Hematopoietic multipotent progenitor cell treated with erythropoietin and hydrocortisone succinate and interleukin-3 and kit ligand, for 8 days (in vitro differentiated cells): ENCODE data around the gene PEX6.
A peak's percentile ranks its signal among the peaks of the same experiment; 100 is the strongest.

Experiments
- DNase-seq: peaks from one replicate; pipeline ENCODE4 v3.0.0-alpha.2; 2015

Gene PEX6

DNA sequence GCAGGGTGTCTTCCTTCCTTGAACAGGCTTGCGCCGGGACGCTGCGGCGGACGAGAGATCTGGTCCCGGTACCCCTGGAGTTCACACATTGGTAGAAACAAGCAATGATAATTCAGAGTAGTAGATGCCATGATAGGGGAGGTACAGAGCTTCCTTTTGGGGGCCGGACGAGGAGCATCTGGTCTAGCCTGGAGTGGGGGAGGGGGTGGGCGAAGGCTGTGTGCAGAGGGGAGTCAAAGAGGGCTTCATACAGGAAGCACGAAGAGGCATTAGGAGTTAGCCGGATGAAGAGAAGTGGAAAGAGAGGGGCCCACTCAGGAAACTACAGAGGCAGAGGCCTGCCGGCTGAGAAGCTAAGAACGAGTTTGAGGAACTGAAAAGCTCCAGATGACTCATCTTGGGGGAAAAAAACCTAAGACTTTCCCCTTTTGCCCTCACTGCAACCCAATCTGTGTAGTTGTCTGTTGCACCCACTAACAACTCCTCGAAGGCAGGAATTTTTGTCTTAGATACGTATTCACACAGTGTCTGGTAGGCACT lies 49.1 kb downstream of the PEX6 start:
- DNase-seq, result no peak

DNA sequence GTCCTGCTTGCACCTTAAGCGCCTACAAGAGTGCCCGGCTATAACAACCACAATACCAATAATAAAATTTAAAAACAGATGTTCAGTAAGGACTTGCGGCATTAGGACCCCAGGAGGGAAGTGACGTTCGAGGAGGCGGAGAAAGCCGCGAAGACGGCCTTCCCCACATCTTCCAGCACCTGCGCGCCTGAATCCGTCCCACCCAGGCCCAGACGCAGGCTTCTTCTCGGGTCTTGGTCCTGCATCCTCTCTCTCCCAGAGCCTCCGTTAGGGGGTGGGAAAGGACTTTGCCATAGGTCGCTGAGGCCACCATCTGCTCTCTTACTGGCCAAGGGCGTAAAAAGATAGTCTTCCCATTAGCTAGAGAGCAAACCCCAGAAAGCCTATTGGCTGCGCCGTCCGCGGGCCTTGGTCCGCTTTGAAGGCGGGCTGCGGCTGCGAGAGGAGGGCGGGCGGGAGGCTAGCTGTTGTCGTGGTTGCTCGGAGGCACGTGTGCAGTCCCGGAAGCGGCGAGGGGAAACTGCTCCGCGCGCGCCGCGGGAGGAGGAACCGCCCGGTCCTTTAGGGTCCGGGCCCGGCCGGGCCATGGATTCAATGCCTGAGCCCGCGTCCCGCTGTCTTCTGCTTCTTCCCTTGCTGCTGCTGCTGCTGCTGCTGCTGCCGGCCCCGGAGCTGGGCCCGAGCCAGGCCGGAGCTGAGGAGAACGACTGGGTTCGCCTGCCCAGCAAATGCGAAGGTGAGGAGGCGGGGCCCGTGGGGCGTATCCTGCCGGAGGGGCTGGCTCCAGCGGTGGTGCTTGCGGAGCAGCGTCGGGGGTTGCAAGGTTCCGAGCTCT lies 49.8 kb downstream of the PEX6 start, which contains the start of gene CNPY3:
TSS of gene CNPY3 (plus strand) at position 495 of the 835 bp plus-strand sequence. CDS start at position 586, 91 bp downstream.
- DNase-seq, result peak; percentile 99

DNA sequence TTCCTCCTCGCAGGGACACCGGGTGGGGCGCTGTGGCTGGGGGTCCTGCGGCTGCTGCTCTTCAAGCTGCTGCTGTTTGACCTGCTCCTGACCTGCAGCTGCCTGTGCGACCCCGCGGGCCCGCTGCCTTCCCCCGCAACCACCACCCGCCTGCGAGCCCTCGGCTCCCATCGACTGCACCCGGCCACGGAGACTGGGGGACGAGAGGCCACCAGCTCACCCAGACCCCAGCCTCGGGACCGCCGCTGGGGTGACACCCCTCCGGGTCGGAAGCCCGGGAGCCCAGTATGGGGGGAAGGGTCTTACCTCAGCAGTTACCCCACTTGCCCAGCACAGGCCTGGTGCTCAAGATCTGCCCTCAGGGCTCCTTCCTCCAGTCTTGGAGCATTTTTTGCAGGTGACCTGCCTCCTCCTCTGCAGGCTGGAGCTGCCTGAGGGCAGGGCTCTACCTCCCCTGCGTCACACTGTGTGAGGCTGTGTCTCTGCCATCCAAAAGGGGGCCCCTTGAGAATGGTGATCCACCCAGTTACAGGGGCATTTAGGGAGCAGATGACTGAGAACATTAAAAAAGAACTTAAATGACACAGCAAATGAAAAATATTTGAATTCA lies 53.6 kb downstream of the PEX6 start:
- DNase-seq, result no peak

DNA sequence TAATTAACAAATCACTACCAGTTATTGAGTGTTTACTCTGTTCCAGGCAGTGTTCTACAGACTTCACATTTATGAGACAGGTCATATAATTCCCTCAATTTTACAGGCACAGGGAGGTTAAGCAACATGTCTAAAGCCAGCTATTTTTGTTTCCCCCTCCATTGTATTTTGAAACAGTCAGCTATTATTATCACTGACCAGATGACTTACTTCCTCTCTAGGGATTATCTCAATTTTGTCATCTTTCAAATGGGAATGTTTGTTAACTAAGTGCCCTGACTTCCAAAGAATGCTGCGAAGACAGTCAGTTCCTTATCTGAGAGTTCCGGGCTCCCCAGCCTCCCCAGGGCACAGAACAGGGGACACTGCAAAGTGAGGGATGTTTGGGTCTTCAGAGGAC lies 55.3 kb downstream of the PEX6 start:
- no peak for DNase-seq

DNA sequence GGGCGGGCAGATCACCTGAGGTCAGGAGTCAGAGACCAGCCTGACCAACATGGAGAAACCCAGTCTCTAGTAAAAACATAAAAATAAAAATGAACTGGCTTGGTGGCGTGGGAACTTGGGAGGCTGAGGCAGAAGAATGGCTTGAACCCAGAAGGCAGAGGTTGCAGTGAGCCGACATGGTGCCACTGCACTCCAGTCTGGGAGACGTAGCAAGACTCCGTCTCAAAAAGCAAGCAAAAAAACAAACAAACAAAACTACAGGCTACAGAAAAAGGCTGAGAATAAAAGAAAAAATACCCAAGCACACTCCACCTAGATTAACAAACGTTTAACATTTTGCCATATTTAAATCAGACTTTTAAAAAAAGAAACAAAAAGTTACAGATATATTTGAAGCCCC lies 57.2 kb downstream of the PEX6 start:
- DNase-seq, result no peak

DNA sequence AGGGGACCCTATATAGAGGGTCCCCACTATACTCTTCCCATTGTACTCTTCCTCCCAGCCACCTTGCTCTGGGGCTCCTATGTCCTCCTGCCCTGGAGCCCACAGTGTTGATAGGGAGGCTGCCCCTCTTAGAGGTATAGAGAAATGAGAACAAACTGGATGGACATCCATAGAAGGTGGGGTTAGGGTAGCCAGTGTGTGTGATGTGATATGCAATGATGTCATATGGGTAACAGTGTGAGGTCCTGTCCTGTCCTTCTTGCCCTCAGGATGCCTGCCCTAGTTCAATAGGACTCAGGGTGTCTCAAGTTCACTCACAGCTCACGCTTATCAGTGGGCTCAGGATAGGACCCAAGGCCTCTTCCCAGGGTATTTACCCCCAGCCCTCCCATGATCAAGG lies 62.7 kb downstream of the PEX6 start:
- no peak for DNase-seq

DNA sequence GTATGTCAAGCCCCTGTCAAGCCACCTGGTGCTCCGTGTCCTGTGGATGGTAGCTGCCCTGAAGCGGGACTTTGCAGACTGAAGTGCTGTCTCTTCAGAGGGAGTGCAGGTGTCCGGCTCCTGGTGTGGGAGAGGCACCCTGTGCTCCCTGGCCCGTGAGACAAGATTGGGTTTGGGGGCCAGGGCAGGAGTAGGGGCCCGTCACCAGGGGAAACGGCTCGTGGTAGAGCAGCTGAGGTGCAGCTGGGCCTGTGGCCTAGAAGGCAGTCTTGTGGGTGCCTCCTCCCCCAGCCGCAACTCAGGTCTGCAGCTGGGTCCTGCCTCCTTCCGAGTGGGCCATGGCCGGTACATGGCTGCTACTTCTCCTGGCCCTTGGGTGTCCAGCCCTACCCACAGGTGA lies 63.2 kb downstream of the PEX6 start, which contains the start of gene PTCRA:
TSS of gene PTCRA (plus strand) at position 322 of the 400 bp plus-strand sequence. CDS start at position 339, 17 bp downstream.
- DNase-seq, result no peak

DNA sequence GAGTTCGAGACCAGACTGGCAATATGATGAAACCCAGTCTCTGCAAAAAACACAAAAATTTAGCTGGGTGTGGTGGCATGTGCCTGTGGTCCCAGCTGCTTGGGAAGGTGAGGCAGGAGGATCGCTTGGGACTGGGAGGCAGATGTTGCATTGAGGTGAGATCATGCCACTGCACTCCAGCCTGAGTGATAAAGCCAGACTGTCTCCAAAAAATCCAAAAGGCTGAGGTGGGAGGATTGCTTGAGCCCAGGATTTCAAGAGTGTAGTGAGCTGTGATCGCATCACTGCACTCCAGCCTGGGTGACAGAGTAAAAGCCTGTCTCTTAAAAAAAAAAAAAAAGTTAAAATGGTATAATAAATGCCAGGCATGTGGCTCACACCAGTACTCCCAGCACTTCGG lies 64.4 kb downstream of the PEX6 start:
- DNase-seq, result no peak
